HCT116 (cell line): Measurements from ENCODE around the gene NME9. TPM values are rescaled to one million over a fixed set of nuclear protein-coding genes. Genes with fewer than 3 reads are reported as not detected.

Source experiments
- ATAC-seq: fragments of 200-7000 bp; cut with Tn5 transposase; 2 replicates; pipeline ENCODE4 v1.9.1; 2020; ENCODE audit warnings: mild to moderate bottlenecking, moderate library complexity
- BruUV-seq: library from RNA; stranded (reverse); fragments of 400-500 nt; replicated peaks from 2 replicates; lab custom pipeline; 2021; lab: Mats Ljungman, UMichigan
- CTCF ChIA-PET: fragments of 300-600 bp; sonication (Branson Sonifier 250); formaldehyde crosslinking; loops from one replicate; lab custom pipeline; 2021; ENCODE audit warnings: antibody characterized with exemption; lab: Charles Lee
- POLR2A ChIA-PET: fragments of 300-600, 350-600 bp; sonication (Branson Sonifier 250); formaldehyde crosslinking; loops from one replicate; lab custom pipeline; 2021; ENCODE audit warnings: antibody characterized with exemption; lab: Charles Lee
- RAD21 ChIA-PET, 2 experiments: fragments of 300-600 bp; sonication (Branson Sonifier 250); formaldehyde crosslinking; loops; one replicate each; lab custom pipeline; 2023; ENCODE audit warnings: low total read pairs in 2 of 2; ENCODE audit not compliant: uncharacterized antibody in 2 of 2, unreplicated experiment in 2 of 2, low non-redundant PET in 1 of 2; lab: Charles Lee
- DNase-seq: peaks from one replicate; pipeline ENCODE4 v3.0.0-alpha.2; 2010; ENCODE audit warnings: low read depth, low spot score
- H2AFZ ChIP-seq: fragments of 200-600 bp; shearing (Covaris generic), sonication (generic); 2 replicates; pipeline ENCODE4 v1.6.1; 2017; ENCODE audit warnings: low read depth, mixed run types, mixed read lengths, antibody characterized with exemption, low read length; ENCODE audit not compliant: poor library complexity, severe bottlenecking
- H3K27ac ChIP-seq: 2 replicates; pipeline ENCODE4 v1.5.1; 2012; ENCODE audit warnings: low read depth, low read length
- H3K27me3 ChIP-seq: fragments of 200-600 bp; sonication (generic); 2 replicates; pipeline ENCODE4 v1.6.1; 2016; ENCODE audit warnings: mixed run types, low read length, mixed read lengths; ENCODE audit not compliant: insufficient read depth
- H3K36me3 ChIP-seq, 2 experiments: fragments of 200-500 bp in 1 of 2; fragments of 200-600 bp in 1 of 2; sonication (Bioruptor generic) in 1 of 2; sonication (generic) in 1 of 2; 2 replicates each; pipeline versions ENCODE4 v1.5.1 to v1.6.1; 2014 to 2016; ENCODE audit warnings: low read length in 2 of 2, inconsistent platforms in 1 of 2, mixed read lengths in 1 of 2, mixed run types in 1 of 2; ENCODE audit not compliant: insufficient read depth in 2 of 2, control insufficient read depth in 1 of 2
- H3K4me1 ChIP-seq, 2 experiments: fragments of 200-600 bp in 1 of 2; sonication (generic) in 1 of 2; 2 replicates each; pipeline versions ENCODE4 v1.5.1 to v1.6.1; 2012 to 2017; ENCODE audit warnings: low read length in 2 of 2, inconsistent platforms in 1 of 2, mild to moderate bottlenecking in 1 of 2, mixed read lengths in 1 of 2, mixed run types in 1 of 2, moderate library complexity in 1 of 2; ENCODE audit not compliant: insufficient read depth in 2 of 2, control insufficient read depth in 1 of 2
- H3K4me2 ChIP-seq: fragments of 200-600 bp; sonication (generic); 2 replicates; pipeline ENCODE4 v1.6.1; 2017; ENCODE audit warnings: mixed run types, low read length, mixed read lengths
- H3K4me3 ChIP-seq, 2 experiments: fragments of 200-600 bp in 1 of 2; sonication (generic) in 1 of 2; replicated peaks in 1 of 2; 2 replicates each; pipeline ENCODE4 v1.5.1; 2011 to 2016; ENCODE audit warnings: low read length in 2 of 2, control low read depth in 1 of 2, low read depth in 1 of 2, mild to moderate bottlenecking in 1 of 2, mixed read lengths in 1 of 2, mixed run types in 1 of 2
- H3K79me2 ChIP-seq: fragments of 200-600 bp; sonication (generic); 2 replicates; pipeline ENCODE4 v1.6.1; 2017; ENCODE audit warnings: mild to moderate bottlenecking, mixed run types, low read length, moderate library complexity, mixed read lengths; ENCODE audit not compliant: insufficient read depth
- H3K9ac ChIP-seq: fragments of 200-600 bp; sonication (generic); 2 replicates; pipeline ENCODE4 v1.6.1; 2016; ENCODE audit warnings: low read length, mixed read lengths
- H3K9me2 ChIP-seq: fragments of 200-600 bp; sonication (generic), shearing (Covaris generic); 2 replicates; pipeline ENCODE4 v1.6.1; 2017; ENCODE audit warnings: mixed run types, mild to moderate bottlenecking, moderate library complexity; ENCODE audit not compliant: insufficient read depth
- H3K9me3 ChIP-seq, 2 experiments: fragments of 200-500 bp in 1 of 2; fragments of 200-600 bp in 1 of 2; sonication (Bioruptor generic) in 1 of 2; sonication (generic) in 1 of 2; 2 replicates each; pipeline ENCODE4 v1.6.1; 2014 to 2017; ENCODE audit warnings: low read length in 2 of 2, mixed read lengths in 2 of 2, inconsistent platforms in 1 of 2, low read depth in 1 of 2, mild to moderate bottlenecking in 1 of 2, mixed run types in 1 of 2, moderate library complexity in 1 of 2; ENCODE audit not compliant: control insufficient read depth in 1 of 2, insufficient read depth in 1 of 2
- H4K20me1 ChIP-seq: fragments of 200-600 bp; sonication (generic), shearing (Covaris generic); 2 replicates; pipeline ENCODE4 v1.6.1; 2017; ENCODE audit warnings: mixed run types, mild to moderate bottlenecking, moderate library complexity; ENCODE audit not compliant: insufficient read depth
- ATF3 ChIP-seq: IDR thresholded peaks from 2 replicates; pipeline ENCODE4 v1.6.1; 2012
- CEBPB ChIP-seq: IDR thresholded peaks from 2 replicates; pipeline ENCODE4 v1.6.1; 2012; ENCODE audit warnings: low read depth
- CTCF ChIP-seq, 3 experiments: fragments of 200-600 bp in 1 of 3; sonication (generic) in 1 of 3; IDR thresholded peaks in 2 of 3; conservative IDR thresholded peaks in 1 of 3; 2 replicates each; pipeline ENCODE4 v1.5.1; 2012 to 2017; ENCODE audit warnings: low read depth in 2 of 3, low read length in 2 of 3, antibody characterized with exemption in 1 of 3, borderline replicate concordance in 1 of 3, control low read depth in 1 of 3, mild to moderate bottlenecking in 1 of 3, mixed read lengths in 1 of 3, mixed run types in 1 of 3, moderate library complexity in 1 of 3; ENCODE audit not compliant: insufficient read depth in 1 of 3
- EGR1 ChIP-seq: IDR thresholded peaks from 2 replicates; pipeline ENCODE4 v1.6.1; 2012; ENCODE audit warnings: low read depth
- EZH2 ChIP-seq: fragments of 200-600 bp; sonication (generic); IDR thresholded peaks from 2 replicates; pipeline ENCODE4 v1.6.1; 2017; ENCODE audit warnings: antibody characterized with exemption, mixed run types
- EZH2phosphoT487 ChIP-seq: fragments of 200-600 bp; IDR thresholded peaks from 2 replicates; pipeline ENCODE4 v1.6.1; 2018; ENCODE audit warnings: antibody characterized with exemption, borderline replicate concordance
- FOSL1 ChIP-seq: IDR thresholded peaks from 2 replicates; pipeline ENCODE4 v1.6.1; 2012; ENCODE audit warnings: low read depth
- JUND ChIP-seq: IDR thresholded peaks from 2 replicates; pipeline ENCODE4 v1.6.1; 2012
- MAX ChIP-seq: IDR thresholded peaks from 2 replicates; pipeline ENCODE4 v1.6.1; 2012
- POLR2AphosphoS5 ChIP-seq: IDR thresholded peaks from 2 replicates; pipeline ENCODE4 v1.6.1; 2011; ENCODE audit warnings: mild to moderate bottlenecking, low read depth, low read length, moderate library complexity
- SIN3A ChIP-seq: IDR thresholded peaks from 2 replicates; pipeline ENCODE4 v1.6.1; 2012; ENCODE audit warnings: low read depth
- SP1 ChIP-seq: IDR thresholded peaks from 2 replicates; pipeline ENCODE4 v1.6.1; 2012; ENCODE audit warnings: low read depth
- SRF ChIP-seq: IDR thresholded peaks from 2 replicates; pipeline ENCODE4 v1.6.1; 2012; ENCODE audit warnings: low read depth
- TCF7L2 ChIP-seq: IDR thresholded peaks from 2 replicates; pipeline ENCODE4 v1.7.0; 2011; ENCODE audit warnings: borderline replicate concordance, inconsistent platforms; ENCODE audit not compliant: insufficient read depth, insufficient read length; ENCODE audit errors: extremely low read depth
- YY1 ChIP-seq: IDR thresholded peaks from 2 replicates; pipeline ENCODE4 v1.6.1; 2011; ENCODE audit warnings: low read length, low read depth, moderate library complexity, mild to moderate bottlenecking; ENCODE audit not compliant: insufficient replicate concordance; ENCODE audit errors: extremely low read depth
- ZBTB33 ChIP-seq: IDR thresholded peaks from 2 replicates; pipeline ENCODE4 v1.6.1; 2011; ENCODE audit warnings: mild to moderate bottlenecking, low read length, moderate library complexity; ENCODE audit not compliant: insufficient replicate concordance; ENCODE audit errors: extremely low read depth
- ZFX ChIP-seq: fragments of 450-650 bp; IDR thresholded peaks from 2 replicates; pipeline ENCODE4 v1.6.1; 2017
- ZNF274 ChIP-seq: fragments of 200-500 bp; sonication (Bioruptor generic); IDR thresholded peaks from 2 replicates; pipeline ENCODE4 v1.6.1; 2014; ENCODE audit warnings: mild to moderate bottlenecking, low read depth, low read length, inconsistent platforms
- intact Hi-C: fragments of 100-400 bp; cut with micrococcal nuclease; formaldehyde crosslinking; loops from 2 replicates; pipeline ENCODE4 v1.10.0; 2022
- total RNA-seq: library from RNA; stranded (reverse); gene quantifications from one replicate; pipeline ENCODE4 v1.2.1, GENCODE V29; 2021; ENCODE audit not compliant: unreplicated experiment
- TF ChIP-seq, protein P1 (sequence below): IDR thresholded peaks from 2 replicates; pipeline ENCODE4 v1.6.1; 2012; ENCODE audit warnings: low read depth

NME9 gene
- total RNA-seq, 1 experiment from 2014 or later: 0.79 TPM

GRCh38 chr3:138378331-138378730, 48.7 kb upstream of the NME9 start (continued):
- TF ChIP-seq SP1 (no peak), FOSL1 (no peak), MAX (no peak), EZH2phosphoT487 (no peak), POLR2AphosphoS5 (no peak), YY1 (no peak), CEBPB (no peak), EZH2 (no peak)

DNA sequence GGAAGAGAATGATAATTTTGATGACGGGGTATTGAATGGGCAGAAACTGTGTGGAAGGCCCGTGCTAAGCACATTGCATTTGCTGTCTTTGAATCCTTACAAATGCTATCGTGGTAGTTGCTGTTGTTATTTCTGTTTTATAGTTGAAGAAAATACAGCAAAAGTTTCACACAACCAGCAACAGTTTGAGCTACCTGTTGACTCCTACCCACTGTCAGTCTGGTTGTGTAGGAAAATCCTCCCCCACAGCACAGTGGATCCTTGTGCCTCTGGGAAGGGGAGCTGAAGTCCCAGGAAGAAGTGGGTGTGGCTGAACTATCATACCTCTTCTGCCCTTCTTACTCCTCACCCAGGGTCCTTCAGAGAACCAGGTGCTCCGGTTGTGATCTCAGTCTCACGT, 48.2 kb upstream of the NME9 start:
- no TSS peak for BruUV-seq
- no peak overlapping the region for H3K9ac ChIP-seq
- ChIA-PET POLR2A (no interaction called here), RAD21 (no interaction called here), CTCF (no interaction called here)
- intact Hi-C loops: no loop called here
- no peaks in the 10 kb centered on the region for H3K79me2 ChIP-seq
- H3K9me3 ChIP-seq: no peaks in the 10 kb centered on the region
- no peak overlapping the region for H3K4me3 ChIP-seq
- no peaks in the 10 kb centered on the region for H3K9me2 ChIP-seq
- ATAC-seq (no peak), DNase-seq (no peak)
- H3K27me3 ChIP-seq: no peaks in the 10 kb centered on the region
- no peaks in the 10 kb centered on the region; a peak in 1 of 4 replicates for H3K36me3 ChIP-seq
- H3K4me1 ChIP-seq: no peaks in the 10 kb centered on the region
- no peak overlapping the region for H3K4me2 ChIP-seq
- H2AFZ ChIP-seq: no peak overlapping the region
- H3K27ac ChIP-seq: no peak overlapping the region
- no peaks in the 10 kb centered on the region for H4K20me1 ChIP-seq
- TF ChIP-seq TCF7L2 (no peak), ZNF274 (no peak), ATF3 (no peak), ZFX (no peak), CTCF (IDR thresholded peaks at IDR 0.05 in 2 of 3, conservative IDR thresholded peaks at IDR 0.05 in 1 of 3; ENCODE audit: borderline replicate concordance in 1 of 3, insufficient read depth in 1 of 3, low read depth in 2 of 3, low read length in 2 of 3) (no peak), EZH2phosphoT487 (no peak), JUND (no peak), EGR1 (no peak), SIN3A (no peak), SRF (no peak), CEBPB (no peak), ZBTB33 (no peak)
- TF ChIP-seq, protein P1, sequence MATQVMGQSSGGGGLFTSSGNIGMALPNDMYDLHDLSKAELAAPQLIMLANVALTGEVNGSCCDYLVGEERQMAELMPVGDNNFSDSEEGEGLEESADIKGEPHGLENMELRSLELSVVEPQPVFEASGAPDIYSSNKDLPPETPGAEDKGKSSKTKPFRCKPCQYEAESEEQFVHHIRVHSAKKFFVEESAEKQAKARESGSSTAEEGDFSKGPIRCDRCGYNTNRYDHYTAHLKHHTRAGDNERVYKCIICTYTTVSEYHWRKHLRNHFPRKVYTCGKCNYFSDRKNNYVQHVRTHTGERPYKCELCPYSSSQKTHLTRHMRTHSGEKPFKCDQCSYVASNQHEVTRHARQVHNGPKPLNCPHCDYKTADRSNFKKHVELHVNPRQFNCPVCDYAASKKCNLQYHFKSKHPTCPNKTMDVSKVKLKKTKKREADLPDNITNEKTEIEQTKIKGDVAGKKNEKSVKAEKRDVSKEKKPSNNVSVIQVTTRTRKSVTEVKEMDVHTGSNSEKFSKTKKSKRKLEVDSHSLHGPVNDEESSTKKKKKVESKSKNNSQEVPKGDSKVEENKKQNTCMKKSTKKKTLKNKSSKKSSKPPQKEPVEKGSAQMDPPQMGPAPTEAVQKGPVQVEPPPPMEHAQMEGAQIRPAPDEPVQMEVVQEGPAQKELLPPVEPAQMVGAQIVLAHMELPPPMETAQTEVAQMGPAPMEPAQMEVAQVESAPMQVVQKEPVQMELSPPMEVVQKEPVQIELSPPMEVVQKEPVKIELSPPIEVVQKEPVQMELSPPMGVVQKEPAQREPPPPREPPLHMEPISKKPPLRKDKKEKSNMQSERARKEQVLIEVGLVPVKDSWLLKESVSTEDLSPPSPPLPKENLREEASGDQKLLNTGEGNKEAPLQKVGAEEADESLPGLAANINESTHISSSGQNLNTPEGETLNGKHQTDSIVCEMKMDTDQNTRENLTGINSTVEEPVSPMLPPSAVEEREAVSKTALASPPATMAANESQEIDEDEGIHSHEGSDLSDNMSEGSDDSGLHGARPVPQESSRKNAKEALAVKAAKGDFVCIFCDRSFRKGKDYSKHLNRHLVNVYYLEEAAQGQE: no peak
